Osteocyte (in vitro differentiated cells): ENCODE measurements around the gene NUTM2F. TPM values are rescaled to one million over a fixed set of nuclear protein-coding genes. Genes with fewer than 3 reads are reported as not detected.

ENCODE experiments used
- DNase-seq: peaks from one replicate; pipeline ENCODE4 v3.0.0; 2021; ENCODE audit warnings: mixed read lengths; ENCODE audit not compliant: unreplicated experiment; ENCODE audit errors: extremely low spot score
- H3K27ac Mint-ChIP-seq: one replicate; pipeline ENCODE4 v1.8.0; 2021; ENCODE audit warnings: mild to moderate bottlenecking, mixed read lengths; ENCODE audit not compliant: unreplicated experiment
- H3K27me3 Mint-ChIP-seq: one replicate; pipeline ENCODE4 v1.8.0; 2021; ENCODE audit warnings: mixed read lengths; ENCODE audit not compliant: unreplicated experiment
- H3K36me3 Mint-ChIP-seq: one replicate; pipeline ENCODE4 v1.8.0; 2021; ENCODE audit warnings: mixed read lengths; ENCODE audit not compliant: unreplicated experiment
- H3K4me1 Mint-ChIP-seq: one replicate; pipeline ENCODE4 v1.8.0; 2021; ENCODE audit warnings: mixed read lengths; ENCODE audit not compliant: unreplicated experiment
- H3K4me3 Mint-ChIP-seq: one replicate; pipeline ENCODE4 v1.8.0; 2021; ENCODE audit warnings: mild to moderate bottlenecking, moderate library complexity, mixed read lengths; ENCODE audit not compliant: unreplicated experiment
- H3K9me3 Mint-ChIP-seq: one replicate; pipeline ENCODE4 v1.8.0; 2021; ENCODE audit warnings: mixed read lengths; ENCODE audit not compliant: unreplicated experiment
- total RNA-seq: library from RNA; stranded (reverse); gene quantifications from 2 replicates; pipeline ENCODE4 v1.2.1, GENCODE V29; 2021
- TF ChIP-seq, protein P1 (sequence below): fragments of 200-600 bp; sonication (generic); IDR thresholded peaks from 2 replicates; pipeline ENCODE4 v1.5.0; 2021; ENCODE audit warnings: antibody characterized with exemption, mild to moderate bottlenecking, moderate library complexity

Gene NUTM2F
- total RNA-seq, 1 donor from 2014 or later: not detected

DNA sequence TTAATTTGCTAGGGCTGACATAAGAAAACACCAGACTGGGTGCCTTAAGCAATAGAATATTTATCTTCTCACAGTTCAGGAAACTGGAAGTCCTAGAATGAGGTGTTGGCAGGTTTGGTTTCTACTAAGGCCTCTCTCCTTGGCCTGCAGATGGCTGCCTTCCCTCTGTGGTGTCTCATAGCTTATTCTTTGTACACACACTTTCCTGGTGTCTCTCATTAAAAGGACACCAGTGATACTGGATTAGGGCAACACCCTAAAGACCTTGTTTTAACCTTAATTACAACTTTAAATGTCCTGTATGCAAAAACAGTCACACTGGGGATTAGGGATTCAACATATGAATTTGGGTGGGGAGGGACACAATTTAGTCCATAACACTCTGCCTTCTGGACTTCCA lies 25.1 kb downstream of the NUTM2F start:
- Mint-ChIP-seq H3K4me1 (no peaks in the 10 kb centered on the region), H3K27ac (no peak overlapping the region), H3K27me3 (no peaks in the 10 kb centered on the region), H3K36me3 (peaks cover 4% of the 10 kb centered on the region), H3K9me3 (no peaks in the 10 kb centered on the region), H3K4me3 (no peak overlapping the region)
- TF ChIP-seq, protein P1, sequence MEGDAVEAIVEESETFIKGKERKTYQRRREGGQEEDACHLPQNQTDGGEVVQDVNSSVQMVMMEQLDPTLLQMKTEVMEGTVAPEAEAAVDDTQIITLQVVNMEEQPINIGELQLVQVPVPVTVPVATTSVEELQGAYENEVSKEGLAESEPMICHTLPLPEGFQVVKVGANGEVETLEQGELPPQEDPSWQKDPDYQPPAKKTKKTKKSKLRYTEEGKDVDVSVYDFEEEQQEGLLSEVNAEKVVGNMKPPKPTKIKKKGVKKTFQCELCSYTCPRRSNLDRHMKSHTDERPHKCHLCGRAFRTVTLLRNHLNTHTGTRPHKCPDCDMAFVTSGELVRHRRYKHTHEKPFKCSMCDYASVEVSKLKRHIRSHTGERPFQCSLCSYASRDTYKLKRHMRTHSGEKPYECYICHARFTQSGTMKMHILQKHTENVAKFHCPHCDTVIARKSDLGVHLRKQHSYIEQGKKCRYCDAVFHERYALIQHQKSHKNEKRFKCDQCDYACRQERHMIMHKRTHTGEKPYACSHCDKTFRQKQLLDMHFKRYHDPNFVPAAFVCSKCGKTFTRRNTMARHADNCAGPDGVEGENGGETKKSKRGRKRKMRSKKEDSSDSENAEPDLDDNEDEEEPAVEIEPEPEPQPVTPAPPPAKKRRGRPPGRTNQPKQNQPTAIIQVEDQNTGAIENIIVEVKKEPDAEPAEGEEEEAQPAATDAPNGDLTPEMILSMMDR: no peak
- DNase-seq: no peak

DNA sequence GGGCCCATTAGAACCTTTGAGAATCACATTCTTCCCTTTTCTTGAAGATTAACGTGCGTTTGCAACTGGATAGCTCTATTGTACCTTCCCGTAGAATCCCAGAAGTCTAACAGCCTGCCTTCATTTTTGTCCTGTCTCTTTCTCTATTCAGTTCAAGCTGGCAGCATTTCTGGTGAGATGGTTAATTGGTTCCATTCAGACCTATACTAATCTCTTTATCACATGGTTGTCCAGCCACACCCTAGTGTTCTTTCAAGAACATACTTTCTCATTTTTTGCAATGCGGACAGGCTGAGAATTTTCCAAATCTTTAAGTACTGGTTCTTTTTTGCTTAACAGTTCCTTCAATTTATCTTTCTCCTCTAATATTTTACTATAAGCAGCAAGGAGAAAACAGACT lies 26.0 kb downstream of the NUTM2F start:
- Mint-ChIP-seq H3K27me3 (no peaks in the 10 kb centered on the region), H3K4me1 (no peaks in the 10 kb centered on the region), H3K4me3 (no peak overlapping the region), H3K36me3 (peaks cover 4% of the 10 kb centered on the region), H3K27ac (no peak overlapping the region), H3K9me3 (no peaks in the 10 kb centered on the region)
- no peak for DNase-seq
- TF ChIP-seq, protein P1: no peak

DNA sequence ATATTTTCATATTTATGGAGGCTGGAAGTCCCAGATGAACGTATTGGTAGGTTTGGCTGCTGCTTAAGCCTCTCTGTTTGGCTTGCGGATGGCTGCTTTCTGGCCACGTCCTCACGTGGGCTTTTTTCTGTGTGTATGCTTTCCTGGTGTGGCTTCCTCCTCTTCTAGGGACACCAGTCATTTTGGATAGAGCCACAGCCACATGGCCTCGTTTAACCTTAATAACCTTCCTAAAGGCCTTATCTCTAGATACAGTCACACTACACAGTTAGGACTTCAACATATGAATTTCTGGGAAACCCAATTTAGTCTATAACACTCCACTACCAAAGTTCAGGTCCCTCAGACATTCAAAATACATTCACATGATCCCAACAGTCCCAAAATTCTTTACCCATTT lies 26.9 kb downstream of the NUTM2F start:
- TF ChIP-seq, protein P1: no peak
- Mint-ChIP-seq H3K27me3 (no peaks in the 10 kb centered on the region), H3K9me3 (no peaks in the 10 kb centered on the region), H3K4me3 (no peak overlapping the region), H3K4me1 (no peaks in the 10 kb centered on the region), H3K36me3 (peaks cover 4% of the 10 kb centered on the region), H3K27ac (no peak overlapping the region)
- DNase-seq: no peak

DNA sequence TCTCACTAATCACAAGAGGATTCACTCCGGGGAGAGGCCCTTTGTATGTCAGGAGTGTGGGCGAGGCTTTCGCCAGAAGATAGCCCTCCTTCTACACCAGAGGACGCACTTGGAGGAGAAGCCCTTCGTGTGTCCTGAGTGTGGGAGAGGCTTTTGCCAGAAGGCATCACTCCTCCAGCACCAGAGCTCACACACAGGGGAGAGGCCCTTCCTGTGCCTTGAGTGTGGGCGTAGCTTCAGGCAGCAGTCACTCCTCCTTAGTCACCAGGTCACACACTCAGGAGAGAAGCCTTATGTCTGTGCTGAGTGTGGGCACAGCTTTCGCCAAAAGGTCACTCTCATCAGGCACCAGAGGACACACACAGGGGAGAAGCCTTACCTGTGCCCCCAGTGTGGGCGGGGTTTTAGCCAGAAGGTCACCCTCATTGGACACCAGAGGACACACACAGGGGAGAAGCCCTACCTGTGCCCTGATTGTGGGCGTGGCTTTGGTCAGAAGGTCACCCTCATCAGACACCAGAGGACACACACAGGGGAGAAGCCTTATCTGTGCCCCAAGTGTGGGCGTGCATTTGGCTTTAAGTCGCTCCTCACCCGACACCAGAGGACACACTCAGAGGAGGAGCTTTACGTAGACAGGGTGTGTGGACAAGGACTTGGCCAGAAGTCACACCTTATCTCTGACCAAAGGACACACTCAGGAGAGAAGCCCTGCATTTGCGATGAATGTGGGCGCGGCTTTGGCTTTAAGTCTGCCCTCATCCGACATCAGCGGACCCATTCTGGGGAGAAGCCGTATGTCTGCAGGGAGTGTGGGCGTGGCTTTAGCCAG lies 27.8 kb downstream of the NUTM2F start:
- Mint-ChIP-seq H3K4me3 (no peak overlapping the region), H3K27me3 (no peaks in the 10 kb centered on the region), H3K9me3 (no peaks in the 10 kb centered on the region), H3K27ac (no peak overlapping the region), H3K36me3 (peaks cover 4% of the 10 kb centered on the region), H3K4me1 (no peaks in the 10 kb centered on the region)
- no peak for DNase-seq
- TF ChIP-seq, protein P1: no peak

DNA sequence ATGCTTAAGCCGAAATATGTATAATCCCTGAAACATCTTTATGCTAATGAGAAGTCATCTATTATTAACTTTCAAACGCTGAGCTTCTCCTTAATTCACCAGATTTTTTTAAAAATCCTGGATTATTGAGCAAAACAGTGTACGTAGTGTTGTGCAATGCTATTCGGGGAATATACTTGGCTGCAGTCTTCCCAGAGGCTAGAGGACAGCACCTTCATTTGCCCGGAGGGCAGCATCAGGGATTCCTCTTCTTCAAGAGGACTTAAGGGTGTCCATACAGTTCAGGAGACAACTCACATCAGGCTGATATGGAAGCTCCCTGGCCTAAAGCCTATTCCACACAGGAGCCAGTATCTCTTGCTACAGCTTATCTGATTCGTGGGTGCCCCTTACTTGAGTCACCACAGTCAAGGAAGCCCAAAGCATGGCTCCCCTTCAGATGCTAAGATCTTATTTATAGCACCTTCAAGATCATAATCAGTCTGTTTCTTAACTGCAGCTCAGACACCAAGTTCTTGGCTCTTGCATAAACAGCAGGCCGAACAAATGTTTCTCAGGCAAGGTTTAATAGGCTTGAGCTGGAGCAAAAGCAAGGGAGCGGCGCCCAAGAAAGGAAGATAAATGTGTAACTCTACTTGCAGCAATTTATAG lies 29.4 kb downstream of the NUTM2F start:
- Mint-ChIP-seq H3K36me3 (peaks cover 4% of the 10 kb centered on the region), H3K27me3 (no peaks in the 10 kb centered on the region), H3K4me1 (no peaks in the 10 kb centered on the region), H3K4me3 (no peak overlapping the region), H3K9me3 (no peaks in the 10 kb centered on the region), H3K27ac (no peak overlapping the region)
- DNase-seq: no peak
- TF ChIP-seq, protein P1: no peak
